NCI-H187 treated with DMSO at 0.1 percent for 48 hours (cell line): ENCODE results near the gene CENPV.
"Not testable (repeated sequence)": the region's sequence is repeated elsewhere in the genome, so short reads cannot be mapped to it uniquely, and the experiment has no call there.

Source experiments
- DNase-seq: peaks from one replicate; lab custom pipeline; 2025; lab: John Stamatoyannopoulos, UW

The CENPV gene

DNA sequence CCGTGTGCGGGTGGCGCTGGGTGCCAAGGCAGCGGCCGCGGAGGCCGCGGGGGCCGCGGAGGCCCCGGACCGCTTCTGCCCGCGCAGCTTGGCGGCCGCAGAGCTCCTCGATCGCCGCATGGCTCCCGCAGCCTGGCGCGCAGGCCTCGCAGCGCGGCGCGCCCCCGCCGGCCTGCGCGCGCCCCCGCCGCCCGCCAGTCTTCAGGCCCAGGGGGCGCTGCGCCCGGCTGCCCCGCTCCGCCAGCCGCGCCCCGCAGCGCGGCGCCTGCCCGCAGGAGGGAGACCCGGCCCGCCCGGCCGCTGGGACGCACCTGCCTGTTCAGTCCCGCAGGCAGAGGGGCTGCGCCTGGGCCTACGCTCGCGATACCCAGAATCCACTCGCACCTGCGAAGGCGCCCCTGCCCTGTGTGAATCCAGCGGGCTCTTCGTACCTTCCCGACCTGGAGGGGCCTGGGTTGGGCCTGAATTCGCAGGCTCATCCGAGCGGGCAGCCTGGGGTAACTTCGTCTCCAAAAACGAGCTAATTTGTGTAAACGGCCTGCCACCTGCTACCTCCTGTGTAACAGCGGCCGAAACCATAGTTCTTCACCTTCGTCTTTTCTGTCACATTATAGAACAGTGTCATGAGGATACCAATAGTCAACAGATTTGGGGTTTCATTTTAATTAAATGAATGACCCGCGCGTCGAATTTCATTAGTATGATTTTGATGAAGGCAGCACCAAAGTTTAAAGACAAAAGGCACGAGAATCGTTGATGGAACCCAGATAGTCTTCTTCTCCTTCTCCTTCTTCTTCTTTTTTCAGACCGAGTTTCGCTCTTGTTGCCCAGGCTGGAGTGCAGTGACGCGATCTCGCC is at the start of gene CENPV:
TSS of gene CENPV (minus strand) at position 153 of the 858 bp plus-strand sequence. CDS start at position 120, 33 bp downstream.
- DNase-seq: no peak

DNA sequence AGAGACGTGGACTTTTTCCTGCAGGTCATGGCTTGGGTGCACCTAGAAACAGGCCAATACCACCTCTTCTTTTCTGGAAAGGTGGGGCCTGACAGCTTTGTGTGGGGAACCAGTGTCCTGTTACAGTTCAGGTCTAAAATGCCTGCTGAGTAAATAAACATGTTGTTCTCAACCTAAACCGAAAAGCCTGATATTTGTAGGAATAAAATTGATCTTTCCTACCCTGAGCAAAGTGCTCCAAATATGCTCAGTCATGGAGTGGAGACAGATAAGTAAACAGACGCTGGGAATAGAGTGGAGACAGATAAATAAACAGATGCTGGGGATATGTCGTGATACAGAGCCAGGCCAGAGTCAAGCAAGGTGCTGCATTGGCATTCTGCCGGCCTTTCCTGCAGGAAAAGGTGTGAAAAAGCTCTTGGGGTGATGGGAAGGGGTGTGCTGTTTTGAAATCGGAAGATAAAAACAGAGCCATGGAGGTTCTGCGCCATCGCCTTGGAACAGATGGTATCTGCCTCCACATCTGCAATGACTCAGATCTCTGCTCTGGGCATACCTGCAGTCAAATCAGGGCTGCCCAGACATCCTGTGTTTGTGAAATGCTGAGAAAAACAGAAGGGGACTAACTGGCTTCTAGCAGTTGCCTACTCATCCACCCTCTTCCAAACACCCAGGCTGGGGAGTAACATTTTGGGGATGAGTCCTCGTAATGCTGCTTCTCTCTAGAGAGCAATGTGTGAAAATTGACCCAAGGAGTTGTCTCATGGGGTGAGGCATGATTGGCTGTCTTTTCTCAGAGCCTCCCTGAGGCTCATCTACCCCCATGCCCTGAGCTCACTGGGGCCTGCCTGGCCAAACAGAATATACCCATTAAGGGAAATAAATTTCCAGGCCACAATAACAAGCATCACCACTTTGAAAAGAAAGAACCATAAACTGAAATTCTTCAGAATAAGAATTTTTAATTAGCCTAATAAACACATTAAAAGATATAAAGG is 45.3 kb upstream of the CENPV start:
- no peak for DNase-seq

DNA sequence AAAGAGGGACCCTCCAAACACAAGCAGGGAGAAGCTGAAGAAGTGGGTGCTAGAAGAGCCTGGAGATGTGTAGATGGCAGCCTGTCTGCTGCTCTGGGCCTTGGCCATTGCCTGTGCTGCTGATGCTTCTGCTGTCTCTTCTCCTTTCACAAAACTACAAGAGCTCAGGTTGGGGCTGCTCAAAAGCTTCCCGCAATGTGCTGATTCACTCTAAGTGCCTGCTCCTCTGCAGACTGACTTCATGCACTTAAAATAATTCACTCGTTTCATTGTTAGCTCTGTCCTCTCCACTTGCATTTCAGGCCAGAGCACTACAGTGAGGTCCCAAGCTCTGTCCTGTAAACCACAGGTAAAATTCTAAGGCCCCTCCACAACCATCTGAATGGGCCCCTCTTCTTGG is 43.4 kb upstream of the CENPV start:
- DNase-seq: not testable (repeated sequence)

DNA sequence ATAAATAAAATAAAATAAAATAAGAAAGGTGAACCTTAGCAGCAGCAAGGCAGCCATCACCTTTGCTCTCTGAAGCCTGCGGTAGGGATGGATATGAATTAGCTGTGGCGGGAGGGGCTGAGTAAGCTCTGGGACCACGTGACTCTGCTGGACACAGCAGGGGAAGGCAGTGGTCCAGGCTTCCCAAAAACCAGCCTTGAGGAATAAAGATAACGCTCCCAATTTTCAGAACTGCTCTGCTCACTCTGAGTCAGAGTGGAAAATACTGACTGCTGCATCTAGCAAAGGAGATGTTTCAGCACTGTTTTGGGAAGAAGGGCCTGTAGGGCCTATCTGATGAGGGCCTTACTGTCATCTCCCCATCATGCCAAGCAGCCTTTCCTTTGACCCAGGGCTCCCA is 42.6 kb upstream of the CENPV start:
- DNase-seq: not testable (repeated sequence)

DNA sequence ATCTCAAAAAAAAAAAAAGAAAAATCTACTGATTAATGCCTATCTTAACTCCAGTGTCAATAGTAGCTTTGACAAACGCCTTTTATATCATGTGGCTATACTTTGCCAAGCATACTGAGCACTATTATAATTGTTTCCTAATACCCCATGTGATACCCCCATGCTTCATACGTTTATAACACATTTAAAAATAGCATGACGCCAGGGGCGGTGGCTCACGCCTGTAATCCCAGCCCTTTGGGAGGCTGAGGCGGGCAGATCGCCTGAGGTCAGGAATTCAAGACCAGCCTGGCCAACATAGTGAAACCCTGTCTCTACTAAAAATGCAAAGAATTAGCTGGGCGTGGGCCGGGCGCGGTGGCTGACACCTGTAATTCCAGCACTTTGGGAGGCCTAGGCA is 39.2 kb upstream of the CENPV start:
- DNase-seq: not testable (repeated sequence)

DNA sequence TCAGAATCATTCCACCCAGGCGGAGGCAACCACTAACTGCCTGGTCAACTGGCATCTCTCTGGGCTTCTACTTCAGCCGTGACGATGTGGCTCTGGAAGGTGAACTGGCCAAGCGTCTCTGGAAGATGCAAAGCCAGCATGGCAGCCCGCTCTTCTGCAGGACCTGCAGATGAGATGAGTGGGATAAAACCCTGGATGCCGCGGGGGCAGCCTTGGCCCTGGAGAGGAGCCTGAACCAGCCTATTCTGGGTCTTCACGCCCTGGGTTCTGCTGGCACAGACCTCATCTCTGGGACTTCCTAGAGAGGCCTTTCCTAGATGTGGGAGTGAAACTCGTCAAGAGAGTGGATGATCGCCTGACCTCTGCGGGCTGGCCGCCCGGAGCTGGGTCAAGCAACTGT is 38.2 kb upstream of the CENPV start:
- DNase-seq: no peak

DNA sequence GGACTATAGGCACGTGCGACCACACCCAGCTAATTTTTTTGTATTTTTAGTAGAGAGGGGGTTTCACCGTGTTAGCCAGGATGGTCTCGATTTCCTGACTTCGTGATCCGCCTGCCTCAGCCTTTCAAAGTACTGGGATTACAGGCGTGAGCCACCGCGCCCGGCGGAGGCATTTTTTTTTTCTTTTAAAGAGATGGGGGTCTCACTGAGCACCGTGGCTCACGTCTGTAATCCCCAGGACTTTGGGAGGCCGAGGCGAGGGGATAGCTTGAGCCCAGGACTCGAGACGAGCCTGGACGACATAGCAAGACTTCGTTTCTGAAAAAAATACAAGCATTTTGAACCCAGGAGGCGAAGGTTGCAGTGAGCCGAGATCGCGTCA is 32.8 kb upstream of the CENPV start:
- DNase-seq: not testable (repeated sequence)

DNA sequence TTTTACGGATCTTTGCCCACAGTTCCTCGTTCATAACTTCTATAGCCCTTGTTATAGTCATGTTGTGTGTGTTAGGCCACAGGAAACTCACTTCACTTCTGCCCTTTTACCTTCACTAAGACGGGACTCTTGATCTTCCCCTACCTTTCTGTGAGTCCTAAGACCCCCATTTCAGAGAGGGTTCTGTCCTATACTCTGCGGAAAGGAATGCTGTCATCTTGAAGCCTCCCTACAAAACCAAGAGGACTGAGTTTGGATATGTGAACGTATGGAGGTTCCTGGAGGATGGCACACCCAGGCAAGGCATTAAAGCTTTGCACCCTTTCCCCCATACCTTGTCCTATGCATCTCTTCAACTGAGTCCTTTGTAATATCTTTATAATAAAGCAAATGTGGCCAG is 31.3 kb upstream of the CENPV start:
- no peak for DNase-seq

DNA sequence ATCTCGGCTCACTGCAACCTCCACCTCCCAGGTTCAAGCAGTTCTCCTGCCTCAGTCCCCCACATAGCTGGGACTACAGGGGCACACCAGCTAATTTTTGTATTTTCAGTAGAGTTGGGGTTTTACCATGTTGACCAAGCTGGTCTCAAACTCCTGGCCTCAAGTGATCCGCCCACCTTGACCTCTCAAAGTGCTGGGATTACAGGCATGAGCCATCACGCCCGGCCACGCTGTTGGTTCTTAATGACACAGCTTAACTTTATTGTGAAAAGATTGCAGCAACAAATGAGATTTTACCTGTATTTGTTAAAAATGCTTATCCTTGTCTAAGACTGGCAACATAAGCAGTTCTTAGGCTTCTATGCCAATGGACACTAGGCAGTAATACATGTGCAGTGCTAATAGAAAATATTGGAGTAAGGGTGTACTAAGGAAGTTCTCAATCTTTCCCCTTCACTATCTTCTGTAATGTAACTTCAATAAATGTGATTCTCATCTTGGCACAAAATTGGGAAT is 30.6 kb upstream of the CENPV start:
- no peak for DNase-seq

DNA sequence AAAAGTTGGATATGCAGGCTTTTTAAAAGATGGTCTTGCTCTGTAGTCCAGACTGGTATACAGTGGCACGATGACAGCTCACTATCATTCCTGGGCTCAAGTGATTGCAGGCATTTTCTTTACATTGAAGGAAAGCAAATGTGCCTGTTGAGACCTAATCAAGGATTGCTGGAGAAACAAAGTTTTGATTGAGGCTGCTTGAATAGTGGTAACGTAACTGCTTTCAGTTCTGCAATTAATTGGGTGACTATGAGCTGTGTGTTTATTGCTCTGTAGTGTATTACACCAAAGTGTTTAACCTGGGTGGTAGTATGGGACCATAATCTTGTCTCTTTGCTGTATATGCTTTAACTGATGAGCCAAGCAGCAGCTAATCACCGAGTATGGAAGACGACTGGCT is 29.9 kb upstream of the CENPV start:
- DNase-seq: no peak

DNA sequence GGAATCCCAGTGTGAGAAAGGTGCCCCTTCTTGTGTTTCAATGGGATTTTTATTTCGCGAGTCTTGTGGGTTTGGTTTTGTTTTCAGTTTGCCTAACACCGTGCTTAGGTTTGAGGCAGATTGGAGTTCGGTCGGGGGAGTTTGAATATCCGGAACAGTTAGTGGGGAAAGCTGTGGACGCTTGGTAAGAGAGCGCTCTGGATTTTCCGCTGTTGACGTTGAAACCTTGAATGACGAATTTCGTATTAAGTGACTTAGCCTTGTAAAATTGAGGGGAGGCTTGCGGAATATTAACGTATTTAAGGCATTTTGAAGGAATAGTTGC is 28.2 kb upstream of the CENPV start:
- no peak for DNase-seq

DNA sequence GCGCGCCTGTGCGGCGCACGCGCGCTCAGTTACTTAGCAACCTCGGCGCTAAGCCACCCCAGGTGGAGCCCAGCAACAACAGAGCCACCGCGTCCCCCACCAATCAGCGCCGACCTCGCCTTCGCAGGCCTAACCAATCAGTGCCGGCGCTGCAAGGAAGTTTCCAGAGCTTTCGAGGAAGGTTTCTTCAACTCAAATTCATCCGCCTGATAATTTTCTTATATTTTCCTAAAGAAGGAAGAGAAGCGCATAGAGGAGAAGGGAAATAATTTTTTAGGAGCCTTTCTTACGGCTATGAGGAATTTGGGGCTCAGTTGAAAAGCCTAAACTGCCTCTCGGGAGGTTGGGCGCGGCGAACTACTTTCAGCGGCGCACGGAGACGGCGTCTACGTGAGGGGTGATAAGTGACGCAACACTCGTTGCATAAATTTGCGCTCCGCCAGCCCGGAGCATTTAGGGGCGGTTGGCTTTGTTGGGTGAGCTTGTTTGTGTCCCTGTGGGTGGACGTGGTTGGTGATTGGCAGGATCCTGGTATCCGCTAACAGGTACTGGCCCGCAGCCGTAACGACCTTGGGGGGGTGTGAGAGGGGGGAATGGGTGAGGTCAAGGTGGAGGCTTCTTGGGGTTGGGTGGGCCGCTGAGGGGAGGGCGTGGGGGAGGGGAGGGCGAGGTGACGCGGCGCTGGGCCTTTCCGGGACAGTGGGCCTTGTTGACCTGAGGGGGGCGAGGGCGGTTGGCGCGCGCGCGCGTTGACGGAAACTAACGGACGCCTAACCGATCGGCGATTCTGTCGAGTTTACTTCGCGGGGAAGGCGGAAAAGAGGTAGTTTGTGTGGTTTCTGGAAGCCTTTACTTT is 27.6 kb upstream of the CENPV start, which contains the start of gene UBB:
TSS of gene UBB (plus strand) at position 452 of the 856 bp plus-strand sequence. CDS start 817 bp downstream, outside the sequence.
- peak; percentile 47 for DNase-seq

DNA sequence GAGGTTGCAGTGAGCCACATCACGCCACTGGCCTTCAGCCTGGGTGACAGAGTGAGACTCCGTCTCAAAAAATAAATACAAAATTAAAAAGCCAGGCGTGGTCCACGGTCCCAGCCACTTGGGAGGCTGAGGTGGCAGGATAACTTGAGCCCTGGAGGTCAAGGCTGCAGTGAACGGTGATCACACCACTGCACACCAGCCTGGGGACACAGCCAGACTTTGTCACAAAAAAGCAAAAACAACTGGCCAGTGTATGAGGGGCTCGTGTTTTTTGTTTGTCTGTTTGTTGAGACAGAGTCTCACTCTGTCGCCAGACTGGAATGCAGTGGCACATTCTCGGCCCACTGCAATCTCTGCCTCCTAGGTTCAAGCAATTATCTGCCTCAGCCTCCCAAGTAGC is 26.4 kb upstream of the CENPV start:
- DNase-seq: no peak

DNA sequence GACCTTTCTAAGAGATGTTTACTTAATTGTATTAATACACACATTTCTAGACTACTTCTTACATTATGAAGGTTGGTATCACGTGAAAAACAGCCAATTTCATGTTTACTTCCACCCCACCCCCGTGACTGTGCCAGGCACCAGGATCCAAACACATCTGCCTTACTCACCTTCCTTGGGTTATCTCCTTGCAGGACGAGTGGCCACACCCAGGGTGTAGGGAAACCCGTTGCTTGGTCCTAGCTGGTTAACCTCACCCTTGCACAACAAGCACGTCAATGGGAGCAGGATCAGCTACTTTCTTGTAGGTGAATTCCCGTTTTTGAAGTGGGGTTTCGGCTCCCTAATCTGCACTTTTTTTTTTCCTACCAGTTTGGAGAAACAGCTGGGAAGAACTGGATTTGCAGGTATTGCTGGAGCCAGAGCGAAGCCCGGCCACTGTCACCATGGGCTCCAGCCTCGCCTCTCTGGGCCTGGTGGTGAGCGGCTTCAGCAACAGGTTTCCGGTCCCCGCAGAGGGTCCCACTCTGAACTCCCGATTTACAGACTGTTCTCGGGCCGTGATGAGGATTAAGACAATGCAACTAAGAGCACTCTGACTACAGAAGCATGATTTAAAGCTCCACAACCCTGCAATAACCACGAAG is 25.5 kb upstream of the CENPV start:
- DNase-seq: no peak

DNA sequence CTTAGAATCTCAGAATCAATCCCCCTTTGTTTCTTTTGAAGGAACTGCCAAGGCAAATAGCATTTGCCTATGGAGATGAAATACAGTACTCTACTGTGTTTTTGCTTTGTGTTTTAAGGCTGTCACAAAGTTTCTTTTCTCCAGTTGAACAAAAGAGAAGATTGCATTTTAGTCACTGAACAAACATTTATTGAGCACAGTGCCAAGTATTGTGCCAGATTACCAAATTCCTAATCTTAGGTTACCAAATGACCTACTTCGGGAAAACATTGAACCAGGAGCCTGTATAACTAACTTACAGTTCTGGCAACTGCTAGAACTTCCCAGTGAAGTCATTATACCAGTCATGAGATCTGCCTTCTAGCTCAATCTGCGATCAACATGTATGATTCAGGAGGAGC is 24.7 kb upstream of the CENPV start:
- DNase-seq: no peak

DNA sequence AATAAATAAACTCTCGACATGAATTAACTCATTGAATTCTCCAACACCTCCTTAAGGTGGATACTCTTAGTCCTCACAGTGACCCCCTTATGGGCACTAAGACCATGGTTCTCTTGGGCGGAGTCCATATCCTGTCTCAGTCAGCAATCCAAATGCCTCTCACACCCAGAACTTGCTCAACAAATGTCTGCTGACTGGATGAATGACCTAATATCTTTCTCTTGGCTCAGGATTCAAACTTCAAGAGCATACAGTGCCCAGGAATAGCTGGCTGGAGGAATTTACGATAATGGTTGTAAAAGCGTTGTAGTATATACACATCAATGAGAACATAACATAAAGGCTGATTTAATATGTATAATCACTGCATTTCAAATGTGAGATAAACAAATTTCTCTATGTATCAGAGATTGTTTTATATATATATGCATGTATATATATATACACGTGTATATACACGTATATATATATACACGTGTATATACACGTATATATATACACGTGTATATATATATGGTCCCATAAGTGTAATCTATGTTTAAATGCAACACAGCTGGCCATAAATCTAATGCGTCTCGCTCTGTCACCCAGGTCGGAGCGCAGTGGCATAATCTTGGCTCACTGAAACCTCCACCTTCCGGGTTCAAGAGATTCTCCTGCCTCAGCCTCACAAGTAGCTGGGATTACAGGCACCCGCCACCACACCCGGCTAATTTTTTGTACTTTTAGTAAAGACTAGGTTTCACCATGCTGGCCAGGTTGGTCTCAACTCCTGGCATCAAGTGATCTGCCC is 21.1 kb upstream of the CENPV start:
- no peak for DNase-seq

DNA sequence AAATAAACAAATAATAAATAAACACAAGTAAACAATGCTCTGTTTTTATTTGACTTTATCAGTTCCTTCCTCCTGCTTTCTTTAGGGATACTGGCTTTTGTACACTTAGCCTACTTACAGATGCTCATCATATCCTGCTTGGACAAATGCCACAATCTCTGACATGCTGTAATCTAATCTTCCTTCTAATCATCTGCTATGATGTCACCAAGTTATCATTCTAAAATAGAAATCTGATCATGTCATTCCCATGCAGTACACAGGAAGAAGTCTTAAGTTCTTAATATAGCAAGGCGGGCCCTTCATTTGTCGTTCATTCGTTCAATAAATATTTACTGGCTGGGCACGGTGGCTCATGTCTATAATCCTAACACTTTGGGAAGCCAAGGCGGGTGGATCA is 18.5 kb upstream of the CENPV start:
- DNase-seq: no peak

DNA sequence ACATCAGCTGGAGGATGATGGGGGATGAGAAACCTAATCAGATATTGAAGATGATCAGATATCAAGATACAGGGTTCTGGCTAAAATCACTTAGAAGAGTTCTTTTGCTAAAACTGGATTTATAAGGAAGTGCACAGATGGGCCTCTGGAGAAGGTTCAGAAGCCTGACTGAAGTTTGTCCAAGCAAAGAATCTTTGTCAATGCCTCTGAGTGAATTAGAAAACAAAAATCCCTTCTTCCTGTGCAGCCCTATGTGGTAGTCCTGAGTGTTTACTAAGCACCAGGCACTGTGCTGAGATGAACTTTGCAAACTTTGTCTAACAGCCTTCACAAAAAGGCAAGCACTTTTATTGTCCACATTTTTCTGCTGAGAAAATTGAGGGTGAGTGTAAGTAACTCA is 11.4 kb upstream of the CENPV start:
- no peak for DNase-seq

DNA sequence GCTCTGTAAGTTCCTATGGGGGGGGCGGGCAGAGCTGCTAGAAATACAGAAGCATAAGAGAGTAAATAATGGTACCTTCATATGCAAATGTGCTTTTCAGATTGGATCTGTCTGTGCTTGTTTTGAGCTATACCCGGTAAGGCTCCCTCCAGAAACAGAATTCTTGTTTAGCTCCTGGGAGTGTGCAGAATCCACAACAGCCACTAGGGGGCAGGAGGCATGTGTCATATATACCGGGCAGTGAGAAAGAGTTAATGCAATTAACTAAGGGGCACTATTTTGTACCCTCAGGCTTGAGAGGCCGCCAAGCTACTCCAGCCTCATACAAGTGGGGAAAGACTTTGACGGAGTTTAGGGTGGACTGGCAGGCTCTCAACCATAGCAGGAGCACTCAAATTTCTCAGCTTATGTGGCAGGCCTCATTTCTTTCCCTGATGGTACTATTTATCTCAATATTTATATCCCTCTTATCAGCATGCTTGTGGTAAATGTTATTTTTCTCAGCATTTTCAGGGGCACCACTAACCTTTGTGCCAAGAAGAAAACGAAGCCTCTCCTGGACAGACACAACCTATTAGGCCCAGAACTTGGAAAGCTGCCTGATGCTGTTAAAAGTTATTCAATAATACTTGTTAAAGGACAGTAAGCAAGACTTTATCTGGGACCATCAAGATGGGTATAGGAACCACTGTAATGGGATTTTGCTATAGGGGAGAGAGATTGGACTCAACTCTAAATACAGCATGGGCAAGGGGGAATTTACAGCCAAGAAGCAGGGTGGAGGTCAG is 10.7 kb upstream of the CENPV start:
- DNase-seq: no peak

DNA sequence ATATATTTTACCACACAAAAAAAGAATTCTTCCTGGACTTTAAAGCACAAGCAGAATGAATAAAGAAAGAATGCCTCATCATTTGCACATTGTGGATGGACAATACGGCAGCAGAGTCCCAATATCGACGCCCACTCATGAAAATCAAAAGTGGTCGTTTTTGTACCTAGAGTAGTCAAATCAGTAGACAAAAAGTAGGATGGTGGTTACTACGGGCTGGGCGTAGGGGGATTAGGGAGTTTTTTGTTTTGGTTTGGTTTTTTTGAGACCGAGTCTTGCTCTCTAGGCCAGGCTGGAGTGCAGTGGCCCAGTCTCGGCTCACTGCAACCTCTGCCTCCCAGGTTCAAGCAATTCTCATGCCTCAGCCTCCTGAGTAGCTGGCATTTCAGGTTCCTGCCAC is 8.6 kb upstream of the CENPV start:
- no peak for DNase-seq
